NCI-H2107 (cell line): ENCODE data around the gene ZNF341.

Experiments
- DNase-seq: peaks from one replicate; lab custom pipeline; 2025; lab: John Stamatoyannopoulos, UW

Gene ZNF341

DNA sequence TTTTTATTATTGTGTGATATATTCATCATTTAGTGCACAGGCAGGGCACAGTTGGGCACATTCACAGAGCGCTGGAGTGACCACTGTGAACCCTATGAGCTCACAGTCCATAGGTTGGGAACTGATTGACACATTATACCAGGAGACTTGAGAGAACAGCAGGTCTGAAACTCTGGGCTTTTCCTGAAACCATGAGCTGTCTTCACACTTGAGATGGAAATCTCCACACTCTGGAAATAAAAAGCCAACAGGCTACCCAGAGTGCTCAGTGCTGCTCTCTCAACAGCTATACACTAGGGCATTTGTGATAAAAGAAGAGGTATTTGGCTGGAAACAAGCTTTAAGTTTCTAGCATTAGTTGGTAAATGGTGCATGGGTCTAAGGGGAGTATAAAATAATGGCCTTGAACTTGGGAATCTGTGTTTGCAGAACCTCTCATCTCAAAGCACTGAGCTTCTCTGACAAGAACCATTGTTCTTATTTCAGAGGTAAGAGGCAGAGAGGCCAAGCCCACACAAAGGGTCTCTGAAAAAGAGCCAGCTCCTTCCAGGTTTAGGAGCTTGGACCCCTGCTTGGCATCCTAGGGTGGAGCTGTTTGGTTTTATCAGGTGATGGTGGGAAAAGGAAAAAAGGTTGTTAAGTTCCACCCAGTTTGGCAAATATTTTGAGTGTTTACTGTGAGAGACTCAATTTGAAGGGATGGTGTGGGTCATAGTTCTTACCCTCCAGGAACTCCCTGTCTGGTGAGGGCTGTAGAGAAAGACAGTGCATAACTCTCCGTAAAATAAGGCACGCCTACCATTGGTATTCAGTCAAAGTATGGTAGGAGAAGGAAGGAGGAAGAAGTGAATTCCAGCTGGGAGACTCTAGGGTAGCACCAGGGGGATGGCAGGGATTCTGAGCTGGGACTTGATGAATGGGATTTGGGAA is 93.8 kb downstream of the ZNF341 start:
- no peak for DNase-seq

DNA sequence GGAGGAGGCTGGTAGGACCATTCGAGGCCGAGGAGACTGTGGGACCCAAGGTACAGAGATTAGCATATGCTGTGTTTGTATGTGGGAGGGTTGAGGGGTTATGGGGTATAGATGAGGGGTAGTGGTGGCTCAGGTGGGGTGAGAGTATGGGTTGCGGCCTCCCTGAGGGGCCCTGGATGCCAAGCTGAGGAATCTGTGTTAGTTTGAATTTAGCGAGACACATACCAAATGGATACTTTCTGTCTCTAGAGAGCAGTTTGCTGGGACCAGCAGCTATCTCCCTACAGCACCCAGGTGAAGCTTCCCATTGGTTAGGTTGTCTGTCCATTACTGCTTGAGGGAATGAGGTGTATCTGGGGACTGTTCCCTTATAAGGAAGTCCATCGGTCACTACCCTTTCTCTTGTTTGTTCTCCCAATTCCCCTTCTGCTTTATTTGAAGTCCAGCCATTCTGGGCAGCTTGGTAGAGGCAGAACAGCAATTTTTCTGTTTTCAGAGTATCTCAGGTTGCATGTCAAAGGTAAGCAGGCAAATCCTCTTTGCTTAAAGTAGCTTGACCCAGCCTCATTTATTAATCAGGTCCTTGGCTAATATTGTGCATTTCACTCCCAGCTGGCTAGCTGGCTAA is 94.6 kb downstream of the ZNF341 start:
- DNase-seq, result no peak

DNA sequence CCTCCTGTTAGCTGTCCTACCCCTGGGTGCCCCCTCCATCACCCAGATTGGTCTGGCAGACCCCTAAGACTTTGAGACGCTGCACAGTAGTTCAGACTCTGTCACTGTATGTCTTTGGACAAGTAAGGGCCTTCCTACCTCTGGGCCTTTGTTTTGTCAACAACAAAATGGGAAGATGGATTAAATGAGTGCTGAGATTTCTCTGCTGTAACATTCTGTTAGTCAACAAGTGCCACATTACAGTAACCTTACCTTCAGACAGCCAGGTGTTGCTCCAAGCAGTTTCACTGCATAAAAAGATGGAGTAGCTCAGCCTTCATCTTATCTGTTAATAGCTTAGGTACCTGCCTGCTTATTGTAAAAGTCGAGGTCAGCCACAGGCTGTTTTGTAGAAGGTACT is 95.3 kb downstream of the ZNF341 start:
- no peak for DNase-seq

DNA sequence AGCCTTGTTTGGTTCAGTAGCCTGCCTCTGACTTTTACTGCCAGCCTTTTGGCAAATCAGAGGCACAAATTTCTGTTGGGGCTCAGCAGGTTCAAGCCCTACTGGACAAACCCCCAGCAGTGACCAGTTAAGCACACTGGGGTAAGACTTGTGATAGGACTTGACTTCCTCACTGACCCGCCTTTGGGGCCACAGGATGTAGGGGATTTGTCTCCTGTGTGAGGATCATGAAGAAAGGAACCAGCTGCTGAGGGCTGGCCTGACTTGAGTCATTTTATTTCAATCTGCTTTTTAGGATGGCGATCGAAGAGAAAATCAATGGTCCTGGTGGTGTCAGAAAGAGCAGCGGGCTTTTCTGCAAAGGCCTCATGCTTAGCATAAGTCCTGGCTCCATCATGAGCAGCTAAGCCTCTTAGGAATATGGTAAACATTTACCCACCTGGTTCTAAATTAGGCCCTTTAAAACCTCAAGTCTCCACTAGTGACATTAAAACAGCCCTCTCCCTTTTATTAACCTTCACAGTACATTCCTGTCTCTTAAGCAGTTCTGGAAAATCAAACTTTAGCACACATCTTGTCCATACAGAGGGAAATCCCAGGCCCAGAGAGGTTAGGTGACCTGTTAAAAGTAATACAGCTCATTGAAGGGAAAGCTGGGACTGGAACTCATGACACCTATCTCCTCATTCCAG is 96.0 kb downstream of the ZNF341 start:
- no peak for DNase-seq

DNA sequence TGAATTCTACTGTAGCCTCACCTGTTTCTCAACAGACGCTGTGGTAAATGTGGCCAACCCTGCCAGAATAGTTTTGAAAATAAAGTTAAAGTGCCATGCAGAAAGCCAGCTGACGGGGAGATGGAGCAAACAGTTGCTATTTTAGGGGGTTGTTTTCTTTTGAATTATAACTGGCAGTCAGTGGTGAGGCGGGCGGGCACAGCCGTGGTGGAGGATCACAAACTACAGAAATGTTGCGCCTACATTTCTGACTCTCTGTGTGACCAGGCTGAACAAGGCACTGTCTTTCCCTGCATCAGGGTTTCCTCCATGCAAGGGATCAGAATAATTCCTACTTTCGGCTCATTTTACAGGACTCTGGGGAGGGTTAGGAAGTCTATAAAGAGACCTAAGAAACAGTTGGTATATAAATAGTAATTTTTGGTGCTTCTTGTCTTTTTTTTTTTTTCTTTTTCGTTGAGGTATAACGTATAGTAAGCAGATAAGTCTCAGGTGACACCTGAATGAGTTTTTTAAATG is 96.6 kb downstream of the ZNF341 start:
- no peak for DNase-seq

DNA sequence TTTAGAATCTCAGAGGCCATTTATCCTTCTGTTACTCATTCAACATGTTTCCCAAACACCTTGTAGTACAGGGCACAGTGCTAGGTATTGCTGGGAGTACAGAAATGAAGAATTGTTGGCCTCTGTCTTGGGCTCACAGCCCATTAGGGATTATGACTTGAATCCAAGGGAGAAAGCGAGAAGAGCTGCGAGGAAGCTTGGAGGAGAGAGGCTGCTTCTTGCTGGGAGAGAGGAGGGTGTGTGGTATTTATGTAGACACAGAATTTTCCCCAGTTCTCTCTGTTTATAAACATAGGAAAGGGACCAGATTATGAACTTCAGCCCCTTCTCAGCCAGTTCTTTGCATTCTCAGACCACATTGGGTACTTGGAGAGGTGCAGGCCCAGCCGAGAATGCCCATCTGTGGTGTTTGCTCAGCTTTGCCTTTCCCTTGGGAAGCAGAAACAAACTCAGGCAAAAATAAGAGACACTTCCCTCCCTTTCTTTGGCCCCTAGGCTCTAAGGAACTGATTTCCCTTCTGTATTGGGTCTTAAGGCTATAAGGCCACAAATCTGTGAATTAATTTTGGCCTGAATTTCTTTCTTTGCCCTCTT is 97.3 kb downstream of the ZNF341 start:
- DNase-seq, result no peak

DNA sequence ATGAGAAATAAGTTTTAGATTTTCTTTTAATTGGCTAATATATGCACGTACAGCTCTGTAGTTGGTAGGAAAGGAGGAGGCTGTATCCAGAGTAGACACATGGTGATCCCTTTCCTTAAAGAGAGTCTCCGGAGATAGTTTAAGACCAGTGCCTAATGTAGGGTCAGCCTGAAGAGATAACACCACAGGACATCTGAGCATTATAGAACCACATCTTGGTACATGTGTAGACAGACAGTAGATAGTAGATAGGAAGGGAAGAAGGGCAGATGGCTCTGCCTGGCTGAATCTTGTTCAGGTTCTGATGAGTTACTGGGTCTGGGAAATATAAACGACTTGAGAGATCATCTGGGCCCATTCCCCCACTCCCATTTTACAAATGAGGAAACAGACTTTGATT is 97.8 kb downstream of the ZNF341 start:
- no peak for DNase-seq

DNA sequence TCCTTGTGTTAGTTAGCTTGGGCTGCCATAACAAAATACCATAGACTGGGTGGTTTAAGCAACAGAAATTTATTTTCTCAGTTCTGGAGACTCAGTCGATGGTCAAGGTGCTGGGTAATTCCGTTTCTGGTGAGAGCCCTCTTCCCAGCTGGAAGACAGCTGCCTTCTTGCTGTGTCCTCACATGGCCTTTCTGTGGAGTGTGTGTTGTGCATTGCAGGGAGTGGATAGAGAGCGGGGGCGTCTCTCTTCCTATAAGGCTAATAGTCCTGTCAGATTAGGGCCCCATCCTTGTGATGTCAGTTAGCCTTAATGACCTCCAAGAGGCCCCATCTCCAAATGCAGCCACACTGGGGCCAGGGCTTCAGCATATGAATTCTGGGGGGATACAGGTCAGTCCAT is 98.6 kb downstream of the ZNF341 start:
- DNase-seq, result no peak

DNA sequence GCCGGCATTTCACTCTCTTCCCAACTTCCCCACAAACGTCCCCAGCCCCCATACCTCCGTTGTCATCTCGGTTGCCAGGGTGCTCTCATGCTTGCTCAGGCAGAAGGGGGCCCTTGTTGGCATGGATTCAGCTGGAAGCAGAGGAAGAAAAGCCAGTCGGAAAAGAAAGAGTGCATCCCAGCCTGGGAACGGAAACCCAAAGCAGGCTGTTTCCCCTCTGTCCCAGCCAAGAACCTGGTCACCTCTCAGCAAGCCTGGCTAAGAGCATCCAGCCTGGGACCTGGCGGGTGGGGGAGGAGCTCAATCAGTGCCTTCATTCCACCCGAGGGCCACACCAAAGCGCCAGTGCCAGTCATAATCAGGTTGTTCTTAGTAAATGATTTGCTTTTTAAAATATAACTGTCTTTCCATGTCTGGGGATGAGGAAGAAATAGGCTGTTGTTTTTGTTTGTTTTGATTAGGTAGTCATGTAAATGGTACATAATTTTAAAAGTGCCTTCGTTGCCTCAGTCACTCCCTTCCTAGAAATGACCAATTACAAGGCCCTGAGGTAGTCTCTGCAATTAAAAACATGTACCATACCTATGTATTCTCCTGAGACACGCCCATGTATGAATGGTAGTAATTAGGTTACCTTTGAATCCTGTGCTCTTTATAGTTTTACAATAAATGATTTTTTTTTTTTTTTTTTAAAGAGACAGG is 100.5 kb downstream of the ZNF341 start:
- DNase-seq, result no peak

DNA sequence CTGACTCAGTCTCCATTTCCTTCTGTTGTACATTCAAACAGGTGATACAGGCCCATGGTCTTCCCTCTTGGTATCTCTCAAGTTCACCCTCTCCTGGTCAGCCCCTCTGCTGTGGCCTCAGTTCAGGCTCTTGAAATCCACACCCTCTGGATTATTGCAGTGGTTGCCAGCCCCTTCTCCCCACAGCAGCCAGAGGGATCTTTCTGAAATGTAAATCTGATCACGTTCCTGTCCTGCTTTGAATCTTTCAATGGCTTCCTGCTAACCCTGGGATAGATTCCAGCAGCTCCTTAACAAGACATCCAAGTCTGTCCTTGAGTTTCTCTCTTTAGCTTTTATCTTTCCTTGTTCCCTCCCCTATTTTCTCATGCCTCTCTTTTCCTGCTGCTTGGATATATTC is 101.5 kb downstream of the ZNF341 start:
- DNase-seq, result no peak

DNA sequence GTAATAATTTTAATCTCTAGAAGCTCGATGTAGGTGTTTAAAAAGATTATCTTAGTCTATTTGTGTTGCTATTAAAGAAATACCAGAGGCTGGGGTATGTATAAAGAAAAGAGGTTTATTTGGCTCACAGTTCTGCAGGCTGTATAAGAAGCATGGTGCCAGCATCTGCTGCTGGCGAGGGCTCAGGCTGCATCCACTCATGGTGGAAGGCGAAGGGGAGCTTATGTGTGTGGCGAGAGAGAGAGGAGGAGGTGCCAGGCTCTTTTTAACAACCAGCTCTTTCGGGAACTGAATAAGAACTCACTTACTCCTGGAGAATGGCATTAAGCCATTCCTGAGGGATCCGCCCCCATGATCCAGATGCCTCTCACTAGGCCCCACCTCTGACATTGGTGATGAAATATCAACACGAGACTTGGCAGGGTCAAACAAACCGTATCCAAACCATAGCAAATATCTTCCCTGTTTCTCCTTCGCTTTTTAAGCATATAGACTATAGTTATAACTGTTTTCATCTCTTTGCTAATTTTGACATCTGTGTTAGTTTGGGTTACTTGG is 103.9 kb downstream of the ZNF341 start:
- DNase-seq, result no peak

DNA sequence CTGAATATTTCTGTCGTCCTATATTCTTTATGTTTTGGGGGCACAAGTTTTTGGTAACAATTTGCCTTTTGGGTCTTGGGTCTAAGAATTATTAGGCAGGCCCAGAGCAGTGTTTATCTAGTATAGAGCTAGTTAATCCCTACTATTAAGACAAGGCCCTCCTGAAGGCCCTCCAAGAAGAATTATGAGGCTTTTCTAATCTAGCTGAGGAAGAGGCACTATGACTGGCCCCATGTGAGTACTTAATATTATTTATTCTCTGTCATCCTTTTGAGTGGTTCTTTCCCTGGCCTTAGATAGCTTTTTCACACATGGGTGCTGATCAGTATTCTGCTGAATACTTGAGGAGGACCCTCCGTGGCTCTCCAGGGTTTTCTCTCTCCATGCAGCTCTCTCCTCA is 104.5 kb downstream of the ZNF341 start:
- DNase-seq, result no peak

DNA sequence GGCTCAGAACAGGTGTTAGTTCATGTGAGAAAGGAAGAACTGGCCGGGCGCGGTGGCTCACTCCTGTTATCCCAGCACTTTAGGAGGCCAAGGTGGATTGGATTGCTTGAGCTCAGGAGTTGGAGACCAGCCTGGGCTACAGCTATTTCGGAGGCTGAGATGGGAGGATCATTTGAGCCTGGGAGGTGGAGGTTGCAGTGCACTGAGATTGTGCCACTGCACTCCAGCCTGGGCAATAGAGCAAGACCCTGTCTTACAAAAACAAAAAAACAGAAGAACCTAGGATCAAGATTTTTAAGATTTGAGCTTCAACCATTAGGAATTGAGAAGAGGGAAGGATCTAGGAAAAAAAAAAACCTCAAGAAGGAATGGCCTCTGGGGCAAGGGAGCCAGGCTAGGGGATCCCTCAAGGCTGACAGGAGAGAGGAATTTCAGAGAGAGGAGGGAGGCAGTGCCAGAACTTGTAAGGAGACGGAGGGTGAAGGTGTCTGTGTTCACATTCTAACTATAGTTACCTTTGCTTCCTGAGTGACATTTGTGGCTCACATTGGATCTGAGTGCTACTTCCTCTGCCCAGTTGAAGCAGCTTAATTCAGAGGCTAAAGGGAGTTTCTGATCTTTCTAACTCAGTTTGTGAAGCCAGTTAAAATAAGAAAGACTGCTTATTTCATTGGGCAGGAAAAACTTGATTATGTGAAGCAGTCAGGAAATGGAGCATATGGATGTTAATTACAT is 105.5 kb downstream of the ZNF341 start:
- DNase-seq, result no peak

DNA sequence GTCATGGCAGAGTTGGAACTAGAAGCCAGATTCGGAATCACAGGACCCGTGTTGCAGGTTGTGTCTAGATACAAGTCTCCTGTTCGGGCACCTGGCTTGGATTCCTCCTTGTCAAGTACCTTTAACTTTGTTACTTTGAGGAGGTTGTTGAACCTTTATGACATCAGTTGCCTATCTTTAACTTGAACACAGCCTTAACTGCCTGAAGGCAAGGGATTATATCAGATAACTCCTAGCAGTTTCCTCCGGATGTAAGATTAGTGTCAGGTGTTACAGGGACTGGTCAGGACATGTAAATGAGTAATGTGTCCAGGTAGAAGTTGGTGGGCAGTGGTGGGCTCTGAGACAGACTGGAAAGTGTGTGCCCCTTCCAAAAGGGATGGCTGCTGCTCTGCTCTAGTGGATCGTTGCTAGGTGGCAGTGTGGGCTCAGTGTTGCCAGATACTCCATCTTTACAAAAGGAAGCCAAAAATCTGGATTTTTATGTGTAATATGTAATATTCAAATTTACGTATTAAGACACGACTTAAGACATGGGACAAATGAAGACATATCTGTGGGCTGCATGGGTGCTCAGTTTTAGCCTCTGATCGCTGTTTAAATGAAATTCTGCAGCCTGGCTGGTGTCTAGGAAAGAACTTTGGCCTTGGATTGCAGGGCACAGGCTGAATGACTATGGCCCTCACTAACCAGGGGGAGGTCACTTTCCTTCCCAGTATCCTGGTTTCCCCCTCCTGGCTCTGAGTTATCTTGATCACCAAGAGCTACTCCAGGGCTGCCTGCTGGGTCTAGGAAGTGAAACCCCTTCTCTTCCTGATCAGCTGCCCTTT is 106.5 kb downstream of the ZNF341 start:
- DNase-seq, result no peak

DNA sequence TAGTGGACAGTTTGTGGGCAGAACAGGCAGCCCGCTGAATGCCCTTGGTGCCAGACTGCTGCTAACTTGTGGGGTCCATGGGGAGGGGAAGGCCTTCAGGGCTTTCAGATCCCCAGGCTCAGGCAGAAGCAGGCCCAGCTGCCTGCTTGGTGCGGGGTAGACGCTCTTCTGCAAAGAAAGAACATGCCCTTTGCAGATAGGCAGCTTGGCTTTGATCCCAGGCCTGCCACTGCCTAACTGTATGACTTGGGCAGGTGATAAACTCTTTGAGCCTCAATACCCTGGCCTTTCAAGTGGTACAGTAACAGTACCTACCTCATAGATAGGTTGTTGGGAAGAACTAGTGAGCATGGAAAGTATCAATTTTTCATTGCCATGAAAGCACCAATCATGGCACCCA is 107.8 kb downstream of the ZNF341 start:
- DNase-seq, result no peak

DNA sequence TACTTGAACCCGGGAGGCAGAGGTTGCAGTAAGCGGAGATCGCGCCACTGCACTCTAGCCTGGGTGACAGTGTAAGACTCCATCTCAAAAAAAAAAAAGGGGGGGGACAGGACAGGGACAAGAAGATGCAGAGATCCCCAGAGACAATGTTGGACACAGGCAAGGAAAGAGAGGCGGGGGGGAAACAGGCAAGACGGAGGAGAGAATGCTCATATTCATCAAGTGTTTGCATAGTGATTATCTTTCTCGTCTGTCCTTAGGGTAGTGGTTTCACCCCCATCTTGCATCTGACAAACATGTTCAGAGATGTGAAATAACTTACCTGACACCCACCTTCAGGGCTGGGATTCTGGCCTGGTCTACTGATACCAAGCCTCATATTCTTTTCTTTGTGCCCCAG is 108.4 kb downstream of the ZNF341 start:
- DNase-seq, result no peak

DNA sequence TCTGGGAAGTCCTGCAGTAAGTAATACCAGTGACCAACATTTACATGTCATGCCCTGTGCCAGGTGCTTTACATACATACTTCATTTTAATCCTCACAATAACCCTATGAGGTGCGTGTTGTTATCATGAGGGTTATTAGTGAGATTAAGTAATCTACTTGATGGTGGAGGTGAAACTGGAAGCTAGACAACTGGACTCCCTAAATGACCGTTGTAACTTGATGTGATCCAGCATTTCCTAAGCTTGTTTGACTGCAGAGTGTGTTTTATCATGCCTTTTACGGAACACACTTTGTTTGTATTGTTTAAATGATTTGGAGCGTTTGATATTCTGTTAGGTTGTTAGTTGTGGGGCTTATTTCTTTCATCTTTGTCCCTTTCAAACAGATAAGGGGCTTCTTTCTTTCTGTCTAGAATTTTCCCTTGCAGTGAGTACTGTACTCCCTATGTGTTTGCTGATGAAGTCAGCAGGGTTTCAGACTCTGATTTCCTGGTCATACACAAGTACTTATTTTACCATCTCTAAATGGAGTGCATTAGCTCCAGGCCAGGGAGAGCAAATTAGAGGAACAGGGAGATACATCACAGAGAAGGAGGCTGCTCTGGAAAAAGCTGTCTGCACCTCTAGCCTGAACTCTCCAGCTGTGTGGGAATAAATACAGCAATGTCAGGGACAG is 109.1 kb downstream of the ZNF341 start:
- no peak for DNase-seq

DNA sequence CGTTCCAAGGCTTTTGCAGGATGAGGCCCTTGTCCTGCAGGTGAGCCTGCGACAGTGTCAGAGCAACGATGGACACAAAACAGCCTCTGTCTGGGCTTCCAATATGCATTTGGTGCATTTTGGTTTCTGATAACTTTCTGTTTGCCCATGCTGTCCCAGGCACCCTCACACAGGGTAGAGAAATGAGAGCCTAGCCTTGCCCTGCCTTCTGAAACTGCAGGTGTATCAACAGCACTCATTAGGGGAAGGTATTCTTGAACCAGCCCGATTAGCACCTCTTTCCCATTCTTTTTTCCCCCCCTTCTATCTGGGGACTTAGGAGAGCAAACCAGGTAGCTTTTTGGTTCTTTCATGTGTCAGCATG is 109.6 kb downstream of the ZNF341 start:
- DNase-seq, result no peak
